ENCODE results near the gene SLC10A7. TPM values are rescaled to one million over a fixed set of nuclear protein-coding genes. Genes with fewer than 3 reads are reported as not detected.

Gene SLC10A7
- total and polyA plus RNA-seq, 2 experiments from 2014 or later = 0.81 to 4.3 TPM

GRCh38 chr4:146245850-146246249 is 275.9 kb downstream of the SLC10A7 start:
- Mint-ChIP-seq H3K36me3 (ENCODE audit: low read depth) (no peaks in the 10 kb centered on the region), H3K4me1 (peaks cover 4% of the 10 kb centered on the region), H3K27ac (no peak overlapping the region), H3K9me3 (no peaks in the 10 kb centered on the region), H3K27me3 (ENCODE audit: insufficient read depth, low read depth, poor library complexity) (peaks cover 2% of the 10 kb centered on the region), H3K4me3 (no peak overlapping the region)
- Histone ChIP-seq H3K4me1 (ENCODE audit: insufficient read depth) (no peaks in the 10 kb centered on the region), H2AFZ (no peak overlapping the region), H3K27me3 (ENCODE audit: insufficient read depth) (no peaks in the 10 kb centered on the region), H3K79me2 (replicated peaks; ENCODE audit: insufficient read depth) (no peaks in the 10 kb centered on the region), H3K9me2 (ENCODE audit: insufficient read depth) (no peaks in the 10 kb centered on the region), H3K4me3 (no peak overlapping the region), H3K27ac (ENCODE audit: low read depth) (no peak overlapping the region), H4K20me1 (replicated peaks; ENCODE audit: insufficient read depth) (no peaks in the 10 kb centered on the region), H3F3A (replicated peaks; ENCODE audit: low read depth) (no peaks in the 10 kb centered on the region), H3K4me2 (no peak overlapping the region), H3K36me3 (ENCODE audit: insufficient read depth) (no peaks in the 10 kb centered on the region)
- no peak for ATAC-seq
- TF ChIP-seq ZNF331 (CRISPR knock-in tag; IDR thresholded peaks at IDR 0.05; ENCODE audit: low read depth) (no peak), REST (IDR thresholded peaks at IDR 0.05; ENCODE audit: unreplicated experiment) (no peak), EZH2phosphoT487 (IDR thresholded peaks at IDR 0.05; ENCODE audit: unreplicated experiment) (no peak), STAT1 (IDR thresholded peaks at IDR 0.05; ENCODE audit: unreplicated experiment) (no peak), JUNB (IDR thresholded peaks at IDR 0.05; ENCODE audit: unreplicated experiment) (no peak), EZH2 (IDR thresholded peaks at IDR 0.05; ENCODE audit: low read depth, unreplicated experiment) (no peak), ETS1 (IDR thresholded peaks at IDR 0.05) (no peak), ZNF462 (CRISPR knock-in tag; IDR thresholded peaks at IDR 0.05) (no peak)
- no peak for DNase-seq (ENCODE audit: low spot score)

All from GM23338 (cell line).